NOMO-1 (cell line): ENCODE measurements around the gene IMP4.

Source experiments
- DNase-seq, 2 experiments: peaks; one replicate each; lab custom pipeline; 2025; ENCODE audit not compliant: unreplicated experiment in 2 of 2; lab: John Stamatoyannopoulos, UW

IMP4 gene

GRCh38 chr2:130355578-130356431 is 13.1 kb downstream of the IMP4 start, which contains the start of gene PTPN18:
TSS of gene PTPN18 (plus strand) at chr2:130356056. CDS start at chr2:130356108, 52 bp downstream.
- DNase-seq: peak; percentile 52 to 64

DNA sequence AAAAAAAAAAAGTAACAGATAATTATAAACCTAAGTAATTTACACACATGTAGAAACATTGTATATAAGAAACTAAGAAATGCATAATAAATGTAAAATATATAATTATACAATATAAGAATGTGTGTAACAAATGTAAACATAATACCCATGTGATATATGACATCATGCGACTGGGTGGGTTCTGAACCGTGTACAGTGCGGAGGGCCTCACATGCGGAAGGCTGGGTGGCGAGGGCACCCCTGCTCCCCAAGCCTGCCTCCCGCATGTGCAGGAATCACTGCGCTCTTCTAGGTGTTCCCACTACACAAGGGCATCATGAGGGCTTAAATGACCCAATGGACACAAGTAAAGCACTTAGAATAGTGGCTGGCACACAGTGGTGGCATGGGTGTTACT is 15.2 kb downstream of the IMP4 start:
- DNase-seq: no peak

GRCh38 chr2:130358420-130359350 is 16.0 kb downstream of the IMP4 start:
- DNase-seq: no peak

DNA sequence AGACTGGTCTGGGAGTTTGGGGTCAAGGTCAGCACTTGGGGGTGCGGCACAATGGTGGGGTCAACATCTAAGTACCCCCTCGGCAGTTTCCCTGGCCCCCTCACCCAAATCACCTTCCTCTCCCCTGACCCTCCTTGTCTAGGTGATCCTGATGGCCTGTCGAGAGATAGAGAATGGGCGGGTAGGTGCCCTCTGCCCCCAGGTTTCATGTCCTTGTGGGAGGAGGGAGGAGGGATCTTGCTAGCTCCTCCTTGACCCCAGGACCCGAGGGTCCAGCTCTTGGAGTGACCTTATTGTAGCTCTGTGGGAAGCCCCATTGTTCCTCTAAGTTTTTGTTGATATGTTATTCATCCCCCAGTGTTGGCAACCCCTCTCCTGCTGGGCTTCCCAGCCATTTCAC is 16.8 kb downstream of the IMP4 start:
- no peak for DNase-seq

DNA sequence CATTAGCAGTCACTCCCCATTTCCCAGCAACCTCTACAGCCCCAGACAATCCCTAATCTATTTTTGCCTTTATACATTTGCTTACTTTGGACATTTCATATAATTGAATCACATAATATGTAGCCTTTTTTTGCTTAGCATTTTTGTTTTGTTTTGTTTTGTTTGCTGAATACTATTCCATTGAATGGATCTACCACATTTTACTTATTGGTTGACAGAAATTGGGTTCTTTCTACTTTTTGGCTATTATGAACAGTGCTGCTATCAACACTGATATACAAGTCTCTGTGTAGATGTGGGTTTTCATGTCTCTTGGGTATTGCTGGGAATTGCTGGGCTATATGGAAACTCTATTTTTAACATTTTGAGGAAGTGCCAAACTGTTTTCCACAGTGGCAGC is 20.8 kb downstream of the IMP4 start:
- DNase-seq: no peak

DNA sequence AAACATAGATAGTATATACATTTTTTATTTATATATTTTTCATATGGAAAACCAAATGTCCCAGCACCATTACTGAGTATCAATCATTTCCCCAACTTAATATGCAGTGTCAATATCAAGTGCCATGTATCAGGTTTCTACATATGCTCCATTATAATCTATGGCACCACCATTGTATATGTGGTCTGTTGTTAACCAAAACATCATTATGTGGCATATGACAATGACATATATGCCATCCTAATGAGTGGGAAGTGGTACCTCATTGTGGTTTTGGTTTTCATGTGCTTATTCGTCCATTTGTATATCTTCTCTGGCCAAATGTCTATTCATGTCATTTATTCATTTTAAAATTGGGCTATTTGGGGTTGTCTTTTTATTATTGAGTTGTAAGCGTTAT is 22.4 kb downstream of the IMP4 start:
- DNase-seq: no peak

DNA sequence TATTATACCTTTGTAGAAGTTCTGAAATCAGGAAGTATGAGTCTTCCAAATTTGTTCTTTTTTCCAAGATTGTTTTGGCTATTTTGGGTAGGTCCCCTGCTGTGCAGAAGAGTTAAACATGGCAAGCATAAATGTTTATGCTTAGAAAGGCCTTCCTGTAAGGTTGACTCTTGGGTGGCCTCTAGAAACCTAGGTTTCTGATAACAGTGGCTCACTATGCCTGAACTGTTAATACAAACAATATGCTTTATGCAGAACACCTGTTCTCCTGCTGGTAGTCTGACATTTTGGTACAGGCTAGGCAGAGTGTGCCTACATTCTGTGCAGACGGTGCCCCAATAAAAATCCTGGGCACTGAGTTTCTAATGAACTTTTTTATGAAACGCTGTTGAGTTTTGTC is 23.3 kb downstream of the IMP4 start:
- no peak for DNase-seq

DNA sequence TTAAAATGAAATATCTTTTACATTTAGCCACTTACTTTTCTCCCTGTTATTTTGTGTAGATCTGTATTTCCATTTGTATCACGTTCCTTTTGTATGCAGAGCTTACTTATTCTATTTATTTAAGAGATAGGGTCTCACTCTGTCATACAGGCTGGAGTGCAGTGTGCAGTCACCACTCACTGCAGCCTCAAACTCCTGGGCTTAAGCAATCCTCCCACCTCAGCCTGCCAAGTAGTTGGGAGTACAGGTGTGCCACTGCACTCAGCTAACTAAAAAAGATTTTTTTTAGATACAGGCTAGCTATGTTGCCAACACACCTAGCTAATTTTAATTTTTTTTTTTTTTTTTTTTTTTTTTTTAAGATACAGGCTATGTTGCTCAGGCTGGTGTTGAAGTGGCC is 24.0 kb downstream of the IMP4 start:
- DNase-seq: no peak

DNA sequence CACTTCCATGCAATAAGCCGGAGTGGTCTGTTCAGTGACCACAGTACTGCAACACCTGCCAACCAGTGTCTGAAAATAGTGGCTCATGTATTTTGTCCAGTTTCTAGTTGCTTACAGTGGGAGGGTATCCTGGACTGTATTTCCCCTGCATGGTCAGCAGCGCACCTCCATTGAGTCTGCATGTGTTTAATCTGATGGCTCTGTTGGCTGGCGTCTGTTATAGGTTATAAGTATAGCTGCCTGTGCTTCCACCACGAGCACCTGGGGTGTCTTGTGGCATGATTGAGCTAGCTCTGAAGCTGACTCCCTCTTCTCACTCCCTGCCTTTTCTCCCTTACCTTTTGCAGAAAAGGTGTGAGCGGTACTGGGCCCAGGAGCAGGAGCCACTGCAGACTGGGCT is 26.1 kb downstream of the IMP4 start:
- no peak for DNase-seq

DNA sequence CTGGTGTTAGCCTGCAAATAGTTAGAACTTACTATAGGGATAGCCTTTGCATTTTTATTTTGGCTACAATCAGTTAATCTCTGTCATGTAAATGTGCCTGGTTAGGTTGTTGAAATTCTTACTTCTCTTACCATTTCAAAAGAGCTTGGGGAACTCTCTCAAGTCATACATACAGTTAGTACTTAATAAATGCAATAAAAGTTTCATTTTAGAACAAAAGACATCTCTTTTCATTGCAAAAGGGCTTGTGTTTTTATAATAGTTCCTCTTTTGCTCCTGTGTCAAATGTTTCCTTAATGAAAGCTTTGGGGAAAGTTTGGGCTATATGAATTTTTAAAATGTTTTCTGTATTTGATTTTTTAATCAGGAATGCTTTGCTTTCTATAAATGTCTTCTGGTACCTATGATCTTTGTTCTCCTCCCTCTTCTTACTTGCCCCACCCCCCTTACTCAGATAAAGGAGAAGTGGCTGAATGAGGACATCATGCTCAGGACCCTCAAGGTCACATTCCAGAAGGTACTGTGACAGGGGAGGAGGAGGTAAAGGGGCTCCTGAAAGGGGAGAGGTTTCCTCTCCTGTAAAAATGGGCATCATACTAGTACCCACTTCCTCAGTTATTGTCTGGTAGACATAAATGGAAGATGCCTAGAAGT is 26.7 kb downstream of the IMP4 start:
- peak in 1 of 2 experiments; percentile 25 for DNase-seq

DNA sequence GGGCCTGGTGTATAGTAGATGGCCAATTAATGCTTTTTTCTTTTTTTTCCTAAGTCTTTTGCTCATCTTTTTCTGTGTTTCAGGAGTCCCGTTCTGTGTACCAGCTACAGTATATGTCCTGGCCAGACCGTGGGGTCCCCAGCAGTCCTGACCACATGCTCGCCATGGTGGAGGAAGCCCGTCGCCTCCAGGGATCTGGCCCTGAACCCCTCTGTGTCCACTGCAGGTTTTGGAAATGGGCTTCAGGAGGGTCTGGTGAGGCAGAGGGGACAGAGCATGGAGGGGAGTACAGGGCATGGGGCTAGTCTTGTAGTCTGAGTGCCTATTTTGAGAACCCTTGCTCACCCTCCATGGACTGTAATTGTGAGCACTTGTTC is 27.3 kb downstream of the IMP4 start:
- no peak for DNase-seq

- no peak for DNase-seq
These were observed 27.8 kb downstream of the IMP4 start for GRCh38 chr2:130370490-130370889.

DNA sequence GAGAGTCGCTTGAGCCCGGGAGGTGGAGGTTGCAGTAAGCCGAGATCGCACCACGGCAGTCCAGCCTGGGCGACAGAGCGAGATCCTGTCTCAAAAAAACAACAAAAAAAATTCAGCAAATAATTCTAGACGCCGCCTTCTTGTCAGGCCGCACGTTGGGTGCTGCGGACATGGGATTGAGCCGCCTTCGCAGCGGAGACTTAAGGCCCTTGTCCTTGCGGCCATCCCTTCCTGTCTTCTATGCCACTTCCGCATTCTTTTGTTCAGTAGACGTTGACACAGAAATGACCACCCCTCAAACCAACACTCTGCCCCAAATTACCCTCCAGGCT is 29.0 kb downstream of the IMP4 start:
- peak; percentile 78 to 83 for DNase-seq

- DNase-seq: peak; percentile 83 to 85
These were observed 29.5 kb downstream of the IMP4 start for GRCh38 chr2:130372055-130372832.

- DNase-seq: no peak
These were observed 30.4 kb downstream of the IMP4 start for GRCh38 chr2:130372833-130373807.

GRCh38 chr2:130373808-130374365 is 31.2 kb downstream of the IMP4 start:
- DNase-seq: no peak

- no peak for DNase-seq
These were observed 32.0 kb downstream of the IMP4 start for GRCh38 chr2:130374587-130375290.
